HEK293 (cell line): ENCODE measurements around the gene NDRG3.

ENCODE experiments used
- KLF10 ChIP-seq: fragments of 450-650 bp; IDR thresholded peaks from 2 replicates; pipeline ENCODE4 v1.5.1; 2018; ENCODE audit warnings: missing biosample characterization, mild to moderate bottlenecking, missing genetic modification characterization
- PRDM1 ChIP-seq: fragments of 450-650 bp; formaldehyde crosslinking; IDR thresholded peaks from 2 replicates; pipeline ENCODE4; 2016; ENCODE audit warnings: missing biosample characterization, missing genetic modification characterization
- YY1 ChIP-seq: fragments of 450-650 bp; formaldehyde crosslinking; IDR thresholded peaks from 2 replicates; pipeline ENCODE4 v1.5.1; 2018; ENCODE audit warnings: missing biosample characterization, missing genetic modification characterization
- ZBTB8A ChIP-seq: fragments of 450-650 bp; formaldehyde crosslinking; IDR thresholded peaks from 2 replicates; pipeline ENCODE4 v1.5.1; 2016; ENCODE audit warnings: missing biosample characterization, missing genetic modification characterization
- ZNF23 ChIP-seq: fragments of 450-650 bp; formaldehyde crosslinking; IDR thresholded peaks from 2 replicates; pipeline ENCODE4 v1.5.1; 2016; ENCODE audit warnings: missing biosample characterization, missing genetic modification characterization, borderline replicate concordance
- ZNF747 ChIP-seq: fragments of 450-650 bp; formaldehyde crosslinking; IDR thresholded peaks from 2 replicates; pipeline ENCODE4 v1.5.1; 2016; ENCODE audit warnings: missing biosample characterization, missing genetic modification characterization
- ZSCAN30 ChIP-seq: fragments of 450-650 bp; IDR thresholded peaks from 2 replicates; pipeline ENCODE4 v1.5.1; 2018; ENCODE audit warnings: missing biosample characterization, mild to moderate bottlenecking, missing genetic modification characterization, moderate library complexity
- TF ChIP-seq, protein P1 (sequence below): fragments of 450-650 bp; formaldehyde crosslinking; IDR thresholded peaks from 2 replicates; pipeline ENCODE4 v1.5.1; 2016; ENCODE audit warnings: missing biosample characterization, missing genetic modification characterization
- TF ChIP-seq, protein P2 (sequence below): fragments of 450-650 bp; formaldehyde crosslinking; IDR thresholded peaks from 2 replicates; pipeline ENCODE4 v1.5.1; 2016; ENCODE audit warnings: missing biosample characterization, missing genetic modification characterization, borderline replicate concordance
- TF ChIP-seq, protein P3 (sequence below): fragments of 450-650 bp; formaldehyde crosslinking; IDR thresholded peaks from 2 replicates; pipeline ENCODE4 v1.5.1; 2016; ENCODE audit warnings: missing biosample characterization, missing genetic modification characterization

DNA sequence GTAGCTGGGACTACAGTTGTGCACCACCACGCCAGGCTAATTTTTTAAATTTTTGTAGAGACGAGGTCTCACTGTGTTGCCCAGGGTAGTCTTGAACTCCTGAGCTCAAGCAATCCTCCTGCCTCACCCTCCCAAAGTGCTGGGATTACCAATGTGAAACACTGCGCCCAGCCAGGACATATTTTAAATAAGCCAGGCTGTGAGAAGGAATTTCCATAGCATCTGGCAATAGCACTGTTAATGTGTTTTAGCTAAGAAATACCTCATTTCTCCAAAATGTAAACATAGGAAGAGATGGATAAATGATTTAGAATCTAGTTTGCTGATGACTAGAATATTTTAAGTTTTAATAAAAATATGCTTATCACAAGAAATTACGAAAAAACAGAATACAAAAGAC lies 72.9 kb downstream of the NDRG3 start:
- TF ChIP-seq, protein P1, sequence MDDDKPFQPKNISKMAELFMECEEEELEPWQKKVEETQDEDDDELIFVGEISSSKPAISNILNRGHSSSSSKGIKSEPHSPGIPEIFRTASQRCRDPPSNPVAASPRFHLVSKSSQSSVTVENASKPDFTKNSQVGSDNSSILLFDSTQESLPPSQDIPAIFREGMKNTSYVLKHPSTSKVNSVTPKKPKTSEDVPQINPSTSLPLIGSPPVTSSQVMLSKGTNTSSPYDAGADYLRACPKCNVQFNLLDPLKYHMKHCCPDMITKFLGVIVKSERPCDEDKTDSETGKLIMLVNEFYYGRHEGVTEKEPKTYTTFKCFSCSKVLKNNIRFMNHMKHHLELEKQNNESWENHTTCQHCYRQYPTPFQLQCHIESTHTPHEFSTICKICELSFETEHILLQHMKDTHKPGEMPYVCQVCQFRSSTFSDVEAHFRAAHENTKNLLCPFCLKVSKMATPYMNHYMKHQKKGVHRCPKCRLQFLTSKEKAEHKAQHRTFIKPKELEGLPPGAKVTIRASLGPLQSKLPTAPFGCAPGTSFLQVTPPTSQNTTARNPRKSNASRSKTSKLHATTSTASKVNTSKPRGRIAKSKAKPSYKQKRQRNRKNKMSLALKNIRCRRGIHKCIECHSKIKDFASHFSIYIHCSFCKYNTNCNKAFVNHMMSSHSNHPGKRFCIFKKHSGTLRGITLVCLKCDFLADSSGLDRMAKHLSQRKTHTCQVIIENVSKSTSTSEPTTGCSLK (tag by site-specific recombination): no peak
- TF ChIP-seq YY1 (no peak), ZNF23 (tag by site-specific recombination) (no peak), ZSCAN30 (tag by site-specific recombination) (no peak), ZBTB8A (tag by site-specific recombination) (no peak), PRDM1 (tag by site-specific recombination) (no peak), KLF10 (tag by site-specific recombination) (no peak), ZNF747 (tag by site-specific recombination) (no peak)
- TF ChIP-seq, protein P2, sequence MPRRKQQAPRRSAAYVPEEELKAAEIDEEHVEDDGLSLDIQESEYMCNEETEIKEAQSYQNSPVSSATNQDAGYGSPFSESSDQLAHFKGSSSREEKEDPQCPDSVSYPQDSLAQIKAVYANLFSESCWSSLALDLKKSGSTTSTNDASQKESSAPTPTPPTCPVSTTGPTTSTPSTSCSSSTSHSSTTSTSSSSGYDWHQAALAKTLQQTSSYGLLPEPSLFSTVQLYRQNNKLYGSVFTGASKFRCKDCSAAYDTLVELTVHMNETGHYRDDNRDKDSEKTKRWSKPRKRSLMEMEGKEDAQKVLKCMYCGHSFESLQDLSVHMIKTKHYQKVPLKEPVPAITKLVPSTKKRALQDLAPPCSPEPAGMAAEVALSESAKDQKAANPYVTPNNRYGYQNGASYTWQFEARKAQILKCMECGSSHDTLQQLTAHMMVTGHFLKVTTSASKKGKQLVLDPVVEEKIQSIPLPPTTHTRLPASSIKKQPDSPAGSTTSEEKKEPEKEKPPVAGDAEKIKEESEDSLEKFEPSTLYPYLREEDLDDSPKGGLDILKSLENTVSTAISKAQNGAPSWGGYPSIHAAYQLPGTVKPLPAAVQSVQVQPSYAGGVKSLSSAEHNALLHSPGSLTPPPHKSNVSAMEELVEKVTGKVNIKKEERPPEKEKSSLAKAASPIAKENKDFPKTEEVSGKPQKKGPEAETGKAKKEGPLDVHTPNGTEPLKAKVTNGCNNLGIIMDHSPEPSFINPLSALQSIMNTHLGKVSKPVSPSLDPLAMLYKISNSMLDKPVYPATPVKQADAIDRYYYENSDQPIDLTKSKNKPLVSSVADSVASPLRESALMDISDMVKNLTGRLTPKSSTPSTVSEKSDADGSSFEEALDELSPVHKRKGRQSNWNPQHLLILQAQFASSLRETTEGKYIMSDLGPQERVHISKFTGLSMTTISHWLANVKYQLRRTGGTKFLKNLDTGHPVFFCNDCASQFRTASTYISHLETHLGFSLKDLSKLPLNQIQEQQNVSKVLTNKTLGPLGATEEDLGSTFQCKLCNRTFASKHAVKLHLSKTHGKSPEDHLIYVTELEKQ (tag by site-specific recombination): no peak
- TF ChIP-seq, protein P3, sequence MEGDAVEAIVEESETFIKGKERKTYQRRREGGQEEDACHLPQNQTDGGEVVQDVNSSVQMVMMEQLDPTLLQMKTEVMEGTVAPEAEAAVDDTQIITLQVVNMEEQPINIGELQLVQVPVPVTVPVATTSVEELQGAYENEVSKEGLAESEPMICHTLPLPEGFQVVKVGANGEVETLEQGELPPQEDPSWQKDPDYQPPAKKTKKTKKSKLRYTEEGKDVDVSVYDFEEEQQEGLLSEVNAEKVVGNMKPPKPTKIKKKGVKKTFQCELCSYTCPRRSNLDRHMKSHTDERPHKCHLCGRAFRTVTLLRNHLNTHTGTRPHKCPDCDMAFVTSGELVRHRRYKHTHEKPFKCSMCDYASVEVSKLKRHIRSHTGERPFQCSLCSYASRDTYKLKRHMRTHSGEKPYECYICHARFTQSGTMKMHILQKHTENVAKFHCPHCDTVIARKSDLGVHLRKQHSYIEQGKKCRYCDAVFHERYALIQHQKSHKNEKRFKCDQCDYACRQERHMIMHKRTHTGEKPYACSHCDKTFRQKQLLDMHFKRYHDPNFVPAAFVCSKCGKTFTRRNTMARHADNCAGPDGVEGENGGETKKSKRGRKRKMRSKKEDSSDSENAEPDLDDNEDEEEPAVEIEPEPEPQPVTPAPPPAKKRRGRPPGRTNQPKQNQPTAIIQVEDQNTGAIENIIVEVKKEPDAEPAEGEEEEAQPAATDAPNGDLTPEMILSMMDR (tag by site-specific recombination): no peak
